ENCODE results near the gene FYN. TPM values are rescaled to one million over a fixed set of nuclear protein-coding genes. Genes with fewer than 3 reads are reported as not detected.

The FYN gene
- total and polyA plus RNA-seq, 2 of the 8 experiments (the other 6 are each of a cell fraction or from before 2014, with no cell fraction given), result 46.8 to 97.2 TPM

DNA sequence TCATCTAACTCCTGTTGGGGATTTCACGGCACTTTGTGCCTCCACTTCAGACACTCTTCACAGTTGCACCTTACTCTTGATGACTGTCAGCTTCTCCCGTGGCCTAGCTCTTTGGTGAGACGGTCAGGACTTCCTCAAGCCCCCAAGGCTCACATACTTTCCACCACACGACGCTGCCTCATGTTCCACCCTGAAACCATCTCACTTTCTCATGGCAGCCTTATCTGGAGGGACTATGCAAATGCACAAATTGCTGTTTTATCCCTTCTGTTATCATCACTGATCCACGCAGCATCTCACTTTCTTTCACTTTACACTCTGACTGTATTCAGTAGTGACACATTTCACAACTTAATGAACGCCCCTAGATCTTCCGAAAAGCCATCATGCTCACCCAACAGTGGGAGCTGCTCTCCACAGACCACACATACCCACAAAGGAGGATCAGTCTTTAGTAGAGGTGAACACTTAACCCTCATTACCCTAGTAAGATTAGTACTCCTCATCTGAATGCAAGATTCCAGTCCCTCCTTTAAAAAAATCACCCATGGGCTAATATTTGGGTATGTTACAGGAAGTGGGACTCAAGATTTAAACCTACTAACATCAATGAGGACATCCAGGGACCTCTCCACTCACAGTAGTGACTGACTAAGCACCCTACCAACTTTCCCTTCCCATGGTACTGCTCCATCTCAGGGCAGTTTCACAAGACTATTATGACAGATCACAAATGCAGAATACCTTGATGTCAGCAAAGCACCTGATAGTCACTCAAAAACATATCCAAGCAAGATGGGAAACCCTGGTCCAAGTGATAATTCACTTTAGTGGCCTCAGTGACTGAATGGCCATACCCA, 35.4 kb downstream of the FYN start:
- Histone ChIP-seq H3K4ac (replicated peaks; ENCODE audit: insufficient read length, low read depth, low read length) (no peak overlapping the region), H4K20me1 (replicated peaks in 1 of 2; ENCODE audit: control insufficient read depth in 1 of 2, insufficient read depth in 2 of 2, low read length in 2 of 2) (peaks cover 0 to 7% of the 10 kb centered on the region in 2 experiments), H3K79me2 (ENCODE audit: control insufficient read depth in 1 of 2, insufficient read depth in 2 of 2, low read length in 2 of 2) (peaks cover 0 to 7% of the 10 kb centered on the region in 2 experiments; a peak in 1 of 4 replicates), H4K91ac (replicated peaks; ENCODE audit: insufficient read length, low read length) (no peak overlapping the region), H3K4me3 (ENCODE audit: extremely low read depth in 1 of 4, insufficient read depth in 2 of 4, low read depth in 3 of 4, low read length in 4 of 4) (no peak overlapping the region), H3K4me1 (replicated peaks in 1 of 4; ENCODE audit: control insufficient read depth in 3 of 4, insufficient read depth in 4 of 4, low read length in 3 of 4) (peaks cover 3 to 12% (median 7%) of the 10 kb centered on the region in 4 experiments), H2BK12ac (ENCODE audit: low read depth, low read length) (no peak overlapping the region), H3K9ac (replicated peaks in 1 of 4; ENCODE audit: extremely low read depth in 1 of 4, low read depth in 3 of 4, low read length in 3 of 4) (no peak overlapping the region), H3K56ac (replicated peaks; ENCODE audit: insufficient read length, low read depth, low read length) (no peak overlapping the region), H3K23me2 (ENCODE audit: low read depth, low read length) (no peaks in the 10 kb centered on the region), H3K27ac (ENCODE audit: low read depth, low read length) (no peak overlapping the region), H2BK15ac (ENCODE audit: low read length) (no peak overlapping the region; the same call in 1 of the 2 replicates), H2BK5ac (ENCODE audit: low read depth, low read length) (no peak overlapping the region), H3K23ac (ENCODE audit: insufficient read length) (no peak overlapping the region), H3K36me3 (ENCODE audit: control insufficient read depth in 2 of 4, insufficient read depth in 4 of 4, low read length in 3 of 4) (no peaks in the 10 kb centered on the region), H3K27me3 (replicated peaks in 1 of 4; ENCODE audit: control insufficient read depth in 3 of 4, extremely low read depth in 1 of 4, insufficient read depth in 3 of 4, low read length in 3 of 4) (no peaks in the 10 kb centered on the region), H4K5ac (ENCODE audit: insufficient read length, low read depth, low read length) (no peak overlapping the region), H3K79me1 (ENCODE audit: low read depth, low read length) (peaks cover 3% of the 10 kb centered on the region; the same call in 1 of the 2 replicates), H3K14ac (ENCODE audit: insufficient read length) (no peak overlapping the region), H4K8ac (ENCODE audit: extremely low read depth, insufficient read depth, low read length) (no peak overlapping the region), H3K4me2 (ENCODE audit: insufficient read depth in 1 of 2, low read depth in 2 of 2, low read length in 2 of 2) (no peak overlapping the region), H2BK20ac (ENCODE audit: low read length) (no peak overlapping the region), H2BK120ac (replicated peaks; ENCODE audit: low read depth, low read length) (no peak overlapping the region), H2AFZ (ENCODE audit: low read length) (no peak overlapping the region), H3K9me3 (ENCODE audit: insufficient read depth in 2 of 2, low read depth in 1 of 2, low read length in 1 of 2) (no peaks in the 10 kb centered on the region), H3K18ac (ENCODE audit: extremely low read depth, low read length) (no peak overlapping the region), H2AK5ac (ENCODE audit: low read depth, low read length) (no peak overlapping the region)
- FAIRE-seq (no peak), DNase-seq (ENCODE audit: low read depth in 1 of 2, low spot score in 2 of 2) (no peak)
- ChIA-PET POLR2A (ENCODE audit: partially characterized antibody) (no interaction called here), CTCF (ENCODE audit: partially characterized antibody) (interaction anchor here (1.0 kb wide), 1 partner anchor 16 kb away, joined by 3 read pairs; no protein-coding TSS in a partner anchor)
- WGBS, 2 experiments (ENCODE audit: extremely low coverage in 1 of 2, insufficient coverage in 1 of 2, insufficient read length in 1 of 2, insufficient replicate concordance in 2 of 2, low coverage in 1 of 2, low lambda C conversion rate in 2 of 2, missing lambda C conversion rate in 1 of 2), result 93% methylated on average over 8 of the region's 8 CpGs; no CpG with 5 or more reads in 1 of the 2 experiments
- TF ChIP-seq TAF7 (optimal IDR thresholded peaks at IDR 0.05; ENCODE audit: borderline replicate concordance, low read depth, low read length), result no peak
- TF ChIP-seq BCL11A (IDR thresholded peaks at IDR 0.05; ENCODE audit: low read depth in 2 of 2, low read length in 2 of 2), result no peak
- TF ChIP-seq USF2 (IDR thresholded peaks at IDR 0.05; ENCODE audit: low read length), result no peak
- TF ChIP-seq MAFK (IDR thresholded peaks at IDR 0.05; ENCODE audit: low read depth, low read length), result no peak
